GM12878 (cell line): ENCODE measurements around the gene SEC31B. TPM values are rescaled to one million over a fixed set of nuclear protein-coding genes. Genes with fewer than 3 reads are reported as not detected.

Experiments
- ATAC-seq: fragments of 200-7000 bp; cut with Tn5 transposase; 3 replicates; pipeline ENCODE4 v1.9.1; 2020; ENCODE audit warnings: mild to moderate bottlenecking, moderate library complexity
- BruUV-seq: library from RNA; stranded (reverse); fragments of 400-500 nt; replicated peaks from 2 replicates; lab custom pipeline; 2021; lab: Mats Ljungman, UMichigan
- CTCF ChIA-PET: fragments of 300-600 bp; sonication (Branson Sonifier 250); formaldehyde crosslinking; extraction: SDS; loops from one replicate; lab custom pipeline; 2021; ENCODE audit warnings: inconsistent platforms; lab: Yijun Ruan, JAX
- POLR2A ChIA-PET: fragments of 350-600 bp; formaldehyde crosslinking; extraction: SDS; loops from one replicate; lab custom pipeline; 2021; ENCODE audit warnings: inconsistent platforms; lab: Charles Lee
- RAD21 ChIA-PET: fragments of 300-600 bp; sonication (Branson Sonifier 250); formaldehyde crosslinking; loops from one replicate; lab custom pipeline; 2023; ENCODE audit warnings: antibody characterized with exemption; ENCODE audit not compliant: unreplicated experiment; lab: Charles Lee
- SMC1A ChIA-PET: fragments of 300-600 bp; sonication (Branson Sonifier 250); formaldehyde crosslinking; loops from one replicate; lab custom pipeline; 2023; ENCODE audit not compliant: unreplicated experiment, uncharacterized antibody; lab: Charles Lee
- DNase-seq: peaks from one replicate; pipeline ENCODE4 v3.0.0-alpha.2; 2011; ENCODE audit warnings: low read depth, low spot score
- FAIRE-seq: peaks from 3 replicates; lab custom pipeline; 2011; peaks lifted over from hg19 to GRCh38; lab: Jason Lieb, UNC
- H2AFZ ChIP-seq: 2 replicates; pipeline ENCODE4 v1.6.0; 2011; ENCODE audit warnings: low read depth, low read length, control low read depth; ENCODE audit not compliant: control insufficient read depth
- H3K27ac ChIP-seq: 2 replicates; pipeline ENCODE4 v1.5.1; 2011; ENCODE audit warnings: control low read depth; ENCODE audit not compliant: control insufficient read depth, insufficient read depth
- H3K27me3 ChIP-seq, 2 experiments: replicated peaks in 1 of 2; 2 replicates each; pipeline versions ENCODE4 v1.6.0 to v1.6.1; 2011; ENCODE audit warnings: low read length in 1 of 2; ENCODE audit not compliant: control insufficient read depth in 2 of 2, insufficient read depth in 2 of 2
- H3K36me3 ChIP-seq, 2 experiments: 2 replicates each; pipeline ENCODE4 v1.5.1; 2011; ENCODE audit warnings: low read length in 1 of 2; ENCODE audit not compliant: control insufficient read depth in 2 of 2, insufficient read depth in 2 of 2
- H3K4me1 ChIP-seq: 2 replicates; pipeline ENCODE4 v1.6.1; 2011; ENCODE audit warnings: mild to moderate bottlenecking, low read length, moderate library complexity, mixed read lengths; ENCODE audit not compliant: control insufficient read depth, insufficient read depth
- H3K4me2 ChIP-seq: 2 replicates; pipeline ENCODE4 v1.6.0; 2011; ENCODE audit warnings: control low read depth; ENCODE audit not compliant: control insufficient read depth, insufficient read depth
- H3K4me3 ChIP-seq: fragments of 200-600 bp; sonication (generic); 2 replicates; pipeline ENCODE4 v1.5.1; 2016
- H3K79me2 ChIP-seq: 2 replicates; pipeline ENCODE4 v1.6.0; 2011; ENCODE audit warnings: low read length; ENCODE audit not compliant: control insufficient read depth, insufficient read depth
- H3K9ac ChIP-seq: 2 replicates; pipeline ENCODE4 v1.8.0; 2011; ENCODE audit warnings: low read length, control low read depth, mixed read lengths; ENCODE audit not compliant: control insufficient read depth, insufficient read depth
- H3K9me3 ChIP-seq: replicated peaks from 3 replicates; pipeline ENCODE4 v1.5.1; 2011; ENCODE audit warnings: mild to moderate bottlenecking, low read length; ENCODE audit not compliant: control insufficient read depth, insufficient read depth
- H4K20me1 ChIP-seq: 2 replicates; pipeline ENCODE4 v1.6.0; 2011; ENCODE audit not compliant: control insufficient read depth, insufficient read depth
- ASH2L ChIP-seq: fragments of 300-600, 200-600 bp; sonication (generic); IDR thresholded peaks from 2 replicates; pipeline ENCODE4 v1.6.1; 2017; ENCODE audit warnings: low read depth, mild to moderate bottlenecking, borderline replicate concordance
- ATF7 ChIP-seq: fragments of 450-650 bp; IDR thresholded peaks from 2 replicates; pipeline ENCODE4 v1.6.1; 2016; ENCODE audit warnings: low read depth, mild to moderate bottlenecking
- CBX3 ChIP-seq: fragments of 200-600 bp; sonication (generic); IDR thresholded peaks from 2 replicates; pipeline ENCODE4 v1.6.1; 2016; ENCODE audit warnings: low read depth, borderline replicate concordance
- CEBPB ChIP-seq, 2 experiments: fragments of 150-350 bp in 1 of 2; IDR thresholded peaks; 2 replicates each; pipeline ENCODE4 v1.6.1; 2012 to 2014; ENCODE audit warnings: low read depth in 2 of 2, low read length in 2 of 2, borderline replicate concordance in 1 of 2, inconsistent platforms in 1 of 2
- EED ChIP-seq: sonication (generic); IDR thresholded peaks from 2 replicates; pipeline ENCODE4 v1.6.1; 2016; ENCODE audit warnings: antibody characterized with exemption, low read depth
- FOXM1 ChIP-seq: IDR thresholded peaks from 2 replicates; pipeline ENCODE4 v1.6.1; 2012; ENCODE audit warnings: low read depth, mild to moderate bottlenecking, inconsistent platforms, low read length, moderate library complexity
- IKZF1 ChIP-seq: fragments of 450-650 bp; conservative IDR thresholded peaks from 2 replicates; pipeline ENCODE4 v1.6.1; 2017; ENCODE audit warnings: antibody characterized with exemption, mild to moderate bottlenecking
- IRF5 ChIP-seq: fragments of 450-650 bp; IDR thresholded peaks from 2 replicates; pipeline ENCODE4 v1.6.1; 2017; ENCODE audit warnings: borderline replicate concordance
- MYB ChIP-seq: fragments of 150-350 bp; IDR thresholded peaks from 2 replicates; pipeline ENCODE4 v1.6.1; 2014; ENCODE audit warnings: mild to moderate bottlenecking, low read depth, low read length, borderline replicate concordance
- MYC ChIP-seq: IDR thresholded peaks from 2 replicates; pipeline ENCODE4 v1.6.1; 2011; ENCODE audit warnings: mild to moderate bottlenecking, low read length, moderate library complexity, inconsistent platforms; ENCODE audit not compliant: insufficient read depth, insufficient replicate concordance, insufficient read length, severe bottlenecking
- NFYB ChIP-seq: IDR thresholded peaks from 2 replicates; pipeline ENCODE4 v1.6.1; 2011; ENCODE audit warnings: low read depth, mild to moderate bottlenecking, low read length, improper control_type of control experiment, moderate library complexity; ENCODE audit not compliant: insufficient read depth
- NR2C1 ChIP-seq: fragments of 450-650 bp; IDR thresholded peaks from 2 replicates; pipeline ENCODE4 v1.6.1; 2017; ENCODE audit warnings: antibody characterized with exemption, mild to moderate bottlenecking, moderate library complexity
- PAX5 ChIP-seq: IDR thresholded peaks from 2 replicates; pipeline ENCODE4 v1.6.1; 2011; ENCODE audit warnings: low read depth, low read length, borderline replicate concordance
- RAD21 ChIP-seq: IDR thresholded peaks from 2 replicates; pipeline ENCODE4 v1.6.1; 2011; ENCODE audit warnings: mild to moderate bottlenecking, low read depth, low read length, moderate library complexity; ENCODE audit not compliant: insufficient read depth
- REST ChIP-seq: IDR thresholded peaks from 2 replicates; pipeline ENCODE4 v1.6.1; 2012; ENCODE audit warnings: mild to moderate bottlenecking, low read depth, low read length
- SMAD5 ChIP-seq: IDR thresholded peaks from 2 replicates; pipeline ENCODE4 v1.6.1; 2016; ENCODE audit warnings: antibody characterized with exemption, low read depth
- STAT1 ChIP-seq: fragments of 450-650 bp; conservative IDR thresholded peaks from 2 replicates; pipeline ENCODE4 v1.6.1; 2014; ENCODE audit warnings: antibody characterized with exemption, mild to moderate bottlenecking
- WGBS: methylation state at CpG from one replicate; pipeline ENCODE4 v1.1.6; 2016; ENCODE audit warnings: low lambda C conversion rate; ENCODE audit not compliant: insufficient replicate concordance, insufficient coverage; ENCODE audit errors: missing lambda C conversion rate; 5-methylcytosine and 5-hydroxymethylcytosine counted together
- in situ Hi-C: fragments of 300-500 bp; cut with MboI; formaldehyde crosslinking; loops from 9 replicates; pipeline ENCODE4 v1.14.3; 2018; ENCODE audit warnings: mixed read lengths
- intact Hi-C: fragments of 100-400 bp; cut with micrococcal nuclease; formaldehyde crosslinking; loops from one replicate; pipeline ENCODE4 v1.14.2; 2022; ENCODE audit not compliant: unreplicated experiment
- polyA plus RNA-seq, 11 experiments: library from polyadenylated mRNA; depleted of rRNA in 4 of 11; unstranded in 6 of 11; stranded (reverse) in 5 of 11; fragments of >200 nt; fragmentation: Nextera tagmentation in 4 of 11; fragmentation: Illumina TruSeq in 1 of 11; extraction: Ambion mirVana in 4 of 11; extraction: Trizol in 1 of 11; gene quantifications; 1 replicate in 1 of 11; 2 replicates in 10 of 11; pipeline versions ENCODE4 v1.2.1 to v1.2.3, GENCODE V29; 2011 to 2016; ENCODE audit warnings: inconsistent platforms in 2 of 11, missing spikeins in 2 of 11, low read depth in 1 of 11
- total RNA-seq, 4 experiments: library from RNA; depleted of rRNA in 3 of 4; stranded (reverse); fragments of >200 nt in 3 of 4; fragmentation: Illumina TruSeq in 1 of 4; extraction: Trizol in 1 of 4; gene quantifications; 2 replicates each; pipeline versions ENCODE4 v1.2.1 to v1.2.3, GENCODE V29; 2013 to 2021
- TF ChIP-seq, protein P1 (sequence below): IDR thresholded peaks from 2 replicates; pipeline ENCODE4 v1.6.1; 2011; ENCODE audit warnings: low read depth, low read length, improper control_type of control experiment, borderline replicate concordance

Gene SEC31B
- total and polyA plus RNA-seq, 10 of the 15 experiments (the other 5 are each of a cell fraction or from before 2014, with no cell fraction given), result 3.4 to 24.3 (median 9.9) TPM

DNA sequence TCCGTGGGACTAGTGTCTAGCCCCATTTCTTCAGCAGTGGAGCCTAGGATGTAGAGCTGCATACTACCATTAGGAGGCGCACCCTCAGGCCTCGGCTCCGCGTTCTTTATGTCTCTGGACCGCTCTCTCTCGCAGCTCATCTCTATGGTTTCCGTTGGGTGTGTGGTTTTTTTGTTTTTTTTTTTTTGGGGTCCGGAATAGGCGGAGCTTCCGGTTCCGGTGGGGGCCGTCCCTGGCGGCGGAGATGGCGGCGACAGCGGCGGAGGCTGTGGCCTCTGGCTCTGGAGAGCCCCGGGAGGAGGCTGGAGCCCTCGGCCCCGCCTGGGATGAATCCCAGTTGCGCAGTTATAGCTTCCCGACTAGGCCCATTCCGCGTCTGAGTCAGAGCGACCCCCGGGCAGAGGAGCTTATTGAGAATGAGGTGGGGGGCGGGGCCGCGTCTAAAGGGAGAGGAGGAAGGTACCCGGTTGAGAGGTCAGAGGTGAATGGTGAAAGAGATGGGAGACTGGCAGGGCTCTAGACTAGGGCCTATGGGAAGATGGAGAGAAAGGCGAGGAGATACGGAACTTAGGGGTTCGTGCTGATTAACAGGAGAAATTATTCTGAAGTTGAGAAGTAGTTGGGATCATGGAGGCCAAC lies 16.2 kb upstream of the SEC31B start, which contains the start of gene HIF1AN:
Gene HIF1AN (plus strand): TSS at position 229 of the 639 bp plus-strand sequence. CDS start 16 bp downstream, at position 245.
- RAD21 ChIA-PET, result interaction anchor here (0.7 to 2.0 kb wide), 5 partner anchors 190 to 1969 kb away, joined by 3 to 5 read pairs (median 3); partner anchors contain the start of gene SCD
- Histone ChIP-seq H3K9ac (peak within 1 kb of the TSS; percentile 52), H3K79me2 (peaks cover 28% of the 10 kb centered on the region), H3K27me3 (no peaks in the 10 kb centered on the region), H2AFZ (peak within 1 kb of the TSS; percentile 99), H3K4me1 (peaks cover 11% of the 10 kb centered on the region), H3K4me3 (peak within 1 kb of the TSS; percentile 95), H4K20me1 (no peaks in the 10 kb centered on the region), H3K4me2 (peak within 1 kb of the TSS; percentile 93), H3K27ac (peak within 1 kb of the TSS; percentile 45), H3K9me3 (no peaks in the 10 kb centered on the region; the same call in 2 of the 3 replicates), H3K36me3 (peaks cover 3 to 15% of the 10 kb centered on the region in 2 experiments; a peak in 3 of 4 replicates)
- in situ Hi-C loops (no loop called here), intact Hi-C loops (no loop called here)
- POLR2A ChIA-PET, result interaction anchor here (0.6 to 1.3 kb wide), 11 partner anchors 10 to 797 kb away, joined by 3 to 4 read pairs (median 3); no protein-coding TSS in a partner anchor
- no TSS peak for BruUV-seq
- SMC1A ChIA-PET, result interaction anchor here (0.6 to 2.8 kb wide), 5 partner anchors 9 to 66 kb away, joined by 3 to 8 read pairs (median 5); partner anchors contain the start of gene SEC31B
- DNase-seq, result peak; percentile 85
- CTCF ChIA-PET, result interaction anchor here (0.6 to 3.3 kb wide), 20 partner anchors 9 to 738 kb away, joined by 3 to 22 read pairs (median 3); no protein-coding TSS in a partner anchor
- ATAC-seq, result peak; percentile 97
- FAIRE-seq, result peak; percentile 93
- 2% methylated on average over 35 of the region's 35 CpGs for WGBS
- TF ChIP-seq, protein P1, sequence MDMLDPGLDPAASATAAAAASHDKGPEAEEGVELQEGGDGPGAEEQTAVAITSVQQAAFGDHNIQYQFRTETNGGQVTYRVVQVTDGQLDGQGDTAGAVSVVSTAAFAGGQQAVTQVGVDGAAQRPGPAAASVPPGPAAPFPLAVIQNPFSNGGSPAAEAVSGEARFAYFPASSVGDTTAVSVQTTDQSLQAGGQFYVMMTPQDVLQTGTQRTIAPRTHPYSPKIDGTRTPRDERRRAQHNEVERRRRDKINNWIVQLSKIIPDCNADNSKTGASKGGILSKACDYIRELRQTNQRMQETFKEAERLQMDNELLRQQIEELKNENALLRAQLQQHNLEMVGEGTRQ, result no peak
- TF ChIP-seq ASH2L (no peak), NFYB (no peak), IRF5 (no peak), CEBPB (IDR thresholded peaks at IDR 0.05; ENCODE audit: borderline replicate concordance in 1 of 2, low read depth in 2 of 2, low read length in 2 of 2) (no peak), MYC (no peak), IKZF1 (peak; percentile 57), RAD21 (no peak), SMAD5 (peak; percentile 85; the same call in 1 of the 2 replicates), FOXM1 (0 out of 2 replicates have a peak, but pooled peaks have one; percentile 41), EED (no peak), REST (no peak), MYB (peak; percentile 67; the same call in 1 of the 2 replicates), NR2C1 (peak; percentile 92), CBX3 (no peak), STAT1 (no peak; the same call in 1 of the 2 replicates), PAX5 (no peak), ATF7 (peak; percentile 75)
